H54 (cell line): Measurements from ENCODE around the gene ZSWIM7.

ENCODE experiments used
- DNase-seq: peaks from one replicate; pipeline ENCODE4 v3.0.0; 2011; ENCODE audit warnings: low spot score, mixed read lengths; ENCODE audit not compliant: insufficient read length
- FAIRE-seq: peaks from 3 replicates; lab custom pipeline; 2011; peaks lifted over from hg19 to GRCh38; lab: Jason Lieb, UNC
- POLR2A ChIP-seq: IDR thresholded peaks from 2 replicates; pipeline ENCODE4 v1.6.1; 2011; ENCODE audit warnings: low read depth, mild to moderate bottlenecking, low read length

ZSWIM7 gene

DNA sequence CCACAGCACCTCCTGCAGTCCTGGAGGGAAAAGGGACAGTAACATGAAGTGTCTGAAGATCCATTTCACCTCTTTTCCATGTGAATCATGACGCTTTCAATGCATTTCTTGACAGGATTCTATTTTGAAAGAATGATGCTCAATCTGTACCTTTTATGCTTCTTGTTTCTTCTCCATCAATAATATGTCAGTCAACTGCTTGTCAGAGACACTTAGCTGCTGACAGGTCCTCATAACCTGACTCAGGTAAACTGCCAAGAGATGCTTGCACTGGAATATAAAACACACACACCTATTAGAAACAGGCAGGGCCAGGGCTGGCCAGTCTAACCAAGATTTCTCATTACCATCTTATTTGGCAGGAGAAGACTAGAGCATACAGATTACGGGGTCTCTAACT is 21.6 kb downstream of the ZSWIM7 start:
- no peak for TF ChIP-seq POLR2A
- DNase-seq (no peak), FAIRE-seq (no peak)

DNA sequence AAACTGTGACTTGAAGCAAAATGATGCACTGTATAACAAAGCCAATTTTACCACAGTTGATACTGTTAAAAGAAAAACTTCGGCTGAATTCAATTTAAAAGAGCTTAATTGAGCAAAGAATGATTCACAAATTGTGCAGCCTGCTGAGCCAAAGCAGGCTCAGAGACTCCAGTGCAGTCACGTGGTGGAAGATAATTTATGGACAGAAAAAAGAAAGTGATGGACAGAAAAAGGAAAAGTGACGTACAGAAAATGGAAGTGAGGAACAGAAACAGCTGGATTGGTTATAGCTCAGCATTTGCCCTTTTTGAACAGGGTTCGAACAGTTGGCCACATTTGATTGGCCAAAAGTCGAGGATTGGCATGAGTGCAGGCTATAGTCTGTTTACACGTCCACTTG is 25.7 kb downstream of the ZSWIM7 start:
- TF ChIP-seq POLR2A: no peak
- DNase-seq (no peak), FAIRE-seq (no peak)

DNA sequence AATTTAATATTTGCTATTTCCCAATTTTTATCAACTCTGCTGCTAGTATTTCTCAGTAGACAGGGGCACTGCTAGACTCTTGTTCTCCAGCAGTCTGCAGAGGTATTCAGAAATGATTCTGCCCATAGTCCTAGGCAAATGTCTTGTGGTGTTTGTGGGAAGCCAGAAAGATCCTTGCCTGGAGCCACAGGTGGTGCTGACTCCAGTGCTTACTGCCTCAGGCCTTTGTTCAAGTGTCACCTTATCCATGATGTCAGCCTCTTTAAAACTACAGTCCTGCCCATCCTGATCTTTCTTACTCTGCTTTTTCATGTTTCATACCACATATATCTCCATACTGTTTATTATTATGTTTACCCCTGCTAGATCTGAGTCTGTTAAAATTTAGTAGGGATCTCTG is 26.5 kb downstream of the ZSWIM7 start:
- no peak for DNase-seq
- FAIRE-seq: no peak
- no peak for TF ChIP-seq POLR2A

DNA sequence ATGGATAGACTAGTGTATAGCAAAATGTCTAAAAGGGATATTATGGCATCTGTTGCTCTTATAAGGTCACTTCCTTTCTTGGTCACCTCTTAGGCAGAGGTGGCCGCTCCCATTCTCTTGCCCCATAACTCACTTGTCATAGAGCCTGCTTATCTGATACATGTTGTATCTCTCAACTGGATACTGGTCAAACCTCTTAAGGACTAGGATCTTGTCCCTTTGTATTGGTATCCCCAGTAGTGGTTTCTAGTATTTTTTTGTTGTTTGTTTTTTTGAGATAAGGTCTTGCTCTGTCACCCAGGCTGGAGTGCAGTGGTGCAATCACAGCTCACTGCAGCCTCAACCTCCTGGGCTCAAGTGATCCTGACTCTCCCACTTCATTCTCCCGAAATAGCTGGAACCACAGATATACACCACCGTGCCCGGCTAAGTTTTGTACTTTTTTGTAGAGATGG is 27.0 kb downstream of the ZSWIM7 start:
- no peak for FAIRE-seq
- no peak for DNase-seq
- TF ChIP-seq POLR2A: no peak

DNA sequence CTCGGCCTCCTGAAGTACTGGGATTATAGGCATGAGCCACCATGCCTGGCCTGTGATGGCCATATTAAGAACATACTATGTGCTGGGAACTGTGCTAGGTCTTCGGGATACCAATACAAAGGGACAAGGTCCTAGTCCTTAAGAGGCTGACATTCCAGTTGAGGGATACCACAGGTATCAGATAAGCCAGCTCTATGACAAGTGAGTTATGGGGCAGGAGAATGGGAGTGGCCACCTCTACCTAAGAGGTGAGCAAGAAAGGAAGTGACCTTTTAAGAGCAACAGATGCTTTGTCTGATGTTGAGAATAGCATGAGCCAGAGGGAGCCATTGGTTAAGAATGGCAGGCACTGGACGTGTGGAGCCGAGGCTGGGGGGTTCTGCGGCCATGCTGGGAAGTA is 27.6 kb downstream of the ZSWIM7 start:
- no peak for TF ChIP-seq POLR2A
- DNase-seq (no peak), FAIRE-seq (no peak)

DNA sequence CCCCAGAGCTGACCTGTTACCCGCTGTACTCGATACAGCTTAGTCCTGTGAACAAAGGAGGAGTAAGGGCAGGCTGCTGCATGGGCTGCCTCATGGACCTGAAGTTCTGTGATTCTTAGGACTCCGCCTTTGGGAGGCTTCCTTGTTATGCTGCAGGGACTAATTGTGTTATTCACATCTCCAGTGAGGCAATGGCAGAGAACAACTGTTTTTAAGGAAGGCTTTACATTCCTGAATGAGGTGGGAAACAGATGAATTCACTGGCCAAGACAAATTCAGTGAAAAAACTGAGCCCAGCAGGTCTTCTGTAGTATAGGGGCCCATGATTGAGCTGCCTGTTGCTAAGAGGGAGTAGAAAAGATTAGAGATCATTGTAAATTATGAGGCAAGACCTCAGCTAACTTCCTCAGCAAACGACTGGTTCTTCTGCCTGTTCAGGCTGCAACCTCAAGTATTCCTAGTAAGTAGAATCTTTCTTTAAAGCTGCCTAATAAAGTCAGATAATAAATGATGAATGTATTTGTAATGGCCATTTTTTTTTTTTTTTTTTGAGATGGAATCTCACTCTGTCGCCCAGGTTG is 28.3 kb downstream of the ZSWIM7 start:
- no peak for TF ChIP-seq POLR2A
- DNase-seq (no peak), FAIRE-seq (no peak)

DNA sequence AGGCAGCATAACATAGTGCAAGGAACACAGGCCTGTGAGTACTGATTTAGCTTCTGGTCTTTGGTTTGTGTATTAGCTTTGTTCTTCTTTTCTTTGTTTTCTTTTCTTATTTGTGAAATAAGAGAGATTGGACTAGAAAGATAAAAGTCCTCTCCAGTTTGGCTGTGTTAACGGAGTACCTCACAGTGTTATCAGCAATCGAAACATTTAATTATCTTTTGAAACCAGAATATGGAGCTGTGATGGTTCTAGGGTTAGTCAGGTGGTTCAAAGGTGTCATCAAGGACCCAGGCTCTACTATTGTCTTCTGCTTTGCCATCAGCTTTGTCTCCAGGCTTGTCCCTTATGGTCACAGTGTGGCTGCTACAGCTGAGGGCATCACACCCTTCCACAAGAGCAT is 29.0 kb downstream of the ZSWIM7 start:
- FAIRE-seq (no peak), DNase-seq (no peak)
- no peak for TF ChIP-seq POLR2A

DNA sequence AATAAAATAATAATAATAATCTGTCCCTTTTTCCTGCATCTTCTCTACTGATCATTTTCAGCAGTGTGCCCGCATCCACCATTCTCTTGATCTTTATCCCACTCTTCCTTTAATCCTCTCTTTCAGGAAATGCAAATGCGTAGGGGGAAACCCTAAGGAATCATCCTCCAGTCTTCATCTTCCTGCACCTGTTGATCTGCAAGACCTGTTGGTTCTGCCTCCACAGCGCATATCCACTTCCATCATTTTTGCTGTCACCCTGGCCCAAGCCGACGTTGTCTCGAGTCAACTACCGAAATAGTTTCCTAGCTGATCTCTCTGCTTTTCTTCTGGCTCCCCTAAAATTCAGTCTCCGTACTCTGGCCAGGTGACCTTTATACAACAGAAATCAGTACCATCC is 30.0 kb downstream of the ZSWIM7 start:
- DNase-seq (no peak), FAIRE-seq (no peak)
- no peak for TF ChIP-seq POLR2A

DNA sequence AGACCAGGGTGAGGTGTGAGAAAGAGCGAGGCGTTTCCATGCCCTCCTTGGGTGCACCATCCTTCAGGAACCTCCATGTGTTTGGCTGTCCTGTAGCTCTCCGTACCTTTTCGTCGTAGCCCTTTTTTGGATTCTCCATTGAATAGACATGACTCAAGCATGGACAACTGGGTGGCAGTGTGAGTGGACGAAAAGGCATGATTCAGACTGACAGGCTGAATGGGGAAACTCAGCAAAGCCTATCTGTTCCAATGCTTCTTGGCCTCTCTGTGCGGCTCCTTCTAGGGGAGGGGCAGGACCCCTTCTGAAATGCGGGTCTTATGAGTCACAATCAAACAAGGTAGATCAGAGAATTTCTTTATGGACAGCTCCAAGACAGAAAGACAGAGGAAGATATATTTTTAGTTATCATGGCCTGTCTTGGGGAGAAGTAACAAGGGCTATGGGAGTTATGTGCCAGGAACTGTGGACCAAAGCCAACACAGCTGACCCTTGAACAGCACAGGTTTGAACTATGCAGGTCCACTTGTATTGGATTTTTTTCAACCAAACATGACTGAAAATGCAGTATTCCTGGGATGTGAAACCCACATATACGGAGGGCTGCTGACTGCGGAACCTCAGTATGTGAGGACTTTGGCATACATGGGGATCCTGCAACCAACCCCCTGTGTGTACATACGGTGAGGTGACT is 31.7 kb downstream of the ZSWIM7 start:
- TF ChIP-seq POLR2A: no peak
- DNase-seq: no peak
- FAIRE-seq: no peak

DNA sequence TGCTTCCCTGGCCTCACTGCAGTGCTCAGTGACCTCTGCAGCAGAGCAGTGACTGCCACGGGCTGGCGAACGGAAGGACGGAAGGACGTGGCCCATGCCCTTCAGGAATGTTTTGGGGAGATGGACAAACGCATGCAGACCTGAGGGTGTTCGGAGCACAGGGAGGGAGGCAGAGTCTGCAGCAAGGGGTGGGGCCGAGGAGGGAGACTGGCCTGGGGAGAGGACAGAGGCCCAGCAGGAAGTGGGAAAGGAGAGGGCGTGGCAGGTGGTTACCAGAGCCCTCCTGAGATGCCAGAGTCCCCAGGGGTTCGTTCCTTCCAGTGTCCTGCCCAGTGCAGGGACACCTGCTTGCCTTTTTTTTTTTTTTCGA is 32.6 kb downstream of the ZSWIM7 start:
- DNase-seq (peak; percentile 69), FAIRE-seq (no peak)
- TF ChIP-seq POLR2A: no peak

DNA sequence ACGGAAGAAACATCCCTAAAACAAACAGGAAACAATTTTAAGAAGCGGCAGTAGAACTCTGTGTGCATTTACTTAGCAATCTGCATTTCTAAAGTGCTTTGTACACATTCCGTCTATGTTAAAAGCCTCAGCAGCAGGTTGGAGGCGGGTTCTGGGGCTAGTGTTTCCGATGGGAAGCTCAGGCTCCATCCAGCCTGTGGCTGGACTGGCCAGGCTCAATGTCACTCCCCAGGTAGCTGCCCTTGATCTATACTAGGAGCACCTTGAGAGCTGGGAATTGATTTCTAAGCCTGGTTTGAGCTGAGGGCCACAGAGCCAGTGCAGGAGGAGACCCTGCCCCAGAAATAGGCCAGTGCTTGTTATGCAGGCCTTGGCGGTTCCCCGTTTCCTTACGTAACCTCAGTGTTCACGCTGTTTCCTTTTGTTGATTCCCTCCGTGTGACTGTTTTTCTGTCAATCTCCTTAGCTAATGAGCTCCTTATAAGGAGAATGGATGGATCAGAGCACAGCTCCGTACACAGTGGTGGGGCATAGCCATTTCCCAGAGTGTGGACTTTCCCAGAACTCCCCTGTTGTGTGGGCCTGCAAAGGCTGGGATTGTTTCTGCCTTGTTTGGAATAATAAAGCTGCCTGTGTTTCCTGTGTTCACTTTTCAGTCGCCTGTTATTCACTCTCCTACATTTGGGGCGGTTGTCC is 33.2 kb downstream of the ZSWIM7 start:
- TF ChIP-seq POLR2A: no peak
- FAIRE-seq (no peak), DNase-seq (no peak)

DNA sequence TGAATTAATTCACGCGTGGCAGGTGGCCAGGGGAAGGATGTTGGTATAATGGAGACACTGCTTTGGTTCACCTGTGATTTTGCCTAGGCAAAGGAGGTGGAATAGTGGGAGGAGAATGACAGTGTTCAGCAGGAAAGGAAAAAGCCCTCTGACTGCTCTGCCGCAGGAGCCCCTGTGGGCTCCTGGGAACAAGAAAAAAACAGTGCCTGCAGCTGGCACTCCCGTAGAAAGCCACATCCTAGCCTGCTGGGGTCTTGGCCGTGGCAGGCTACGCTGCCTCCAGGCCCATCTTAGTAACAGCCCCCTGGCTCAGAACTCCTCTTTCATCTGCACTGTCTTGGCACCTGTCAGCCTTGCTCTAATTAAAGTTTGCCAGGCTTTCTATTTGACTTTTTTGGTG is 34.0 kb downstream of the ZSWIM7 start:
- DNase-seq (no peak), FAIRE-seq (no peak)
- no peak for TF ChIP-seq POLR2A

DNA sequence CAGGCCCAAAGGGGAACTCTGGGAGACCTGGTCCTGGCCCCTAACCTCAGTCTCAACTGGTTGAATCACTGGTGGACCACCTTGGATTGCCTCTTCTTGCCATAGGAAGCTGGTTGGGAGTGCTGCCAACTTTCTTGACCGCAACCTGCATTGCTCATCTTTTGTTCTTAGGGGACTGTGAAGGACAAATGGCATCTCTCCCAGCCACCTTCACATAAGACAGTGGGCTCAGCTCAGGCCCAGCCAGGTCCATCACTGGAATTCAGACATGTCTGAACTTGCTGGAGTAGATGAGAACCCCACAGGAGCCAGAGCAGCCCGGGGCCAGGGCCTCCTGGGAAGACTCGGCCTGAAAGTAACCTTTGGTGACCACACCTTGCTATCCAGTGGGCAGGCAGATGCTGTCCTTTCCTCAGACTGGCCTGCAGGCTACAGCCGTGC is 35.8 kb downstream of the ZSWIM7 start:
- TF ChIP-seq POLR2A: no peak
- no peak for FAIRE-seq
- no peak for DNase-seq

DNA sequence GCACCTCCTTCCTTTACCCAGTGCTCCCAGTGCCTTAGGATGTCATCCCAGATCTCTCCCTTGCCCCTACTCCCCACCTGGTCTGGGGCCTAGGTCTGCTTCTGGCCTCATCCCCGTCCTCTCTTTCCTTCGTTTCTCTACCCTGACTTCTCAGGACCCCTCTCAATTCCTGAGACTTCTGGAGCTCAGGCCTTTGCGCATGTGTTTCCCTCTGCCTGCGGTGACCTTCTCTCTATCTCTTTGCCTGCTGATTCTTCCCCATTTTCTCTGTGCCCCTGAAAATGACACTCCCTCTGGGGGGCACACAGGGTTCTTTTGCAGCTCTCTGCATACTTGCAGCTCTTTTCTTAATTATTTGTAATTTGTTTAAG is 41.0 kb downstream of the ZSWIM7 start:
- FAIRE-seq: no peak
- no peak for TF ChIP-seq POLR2A
- DNase-seq: no peak

DNA sequence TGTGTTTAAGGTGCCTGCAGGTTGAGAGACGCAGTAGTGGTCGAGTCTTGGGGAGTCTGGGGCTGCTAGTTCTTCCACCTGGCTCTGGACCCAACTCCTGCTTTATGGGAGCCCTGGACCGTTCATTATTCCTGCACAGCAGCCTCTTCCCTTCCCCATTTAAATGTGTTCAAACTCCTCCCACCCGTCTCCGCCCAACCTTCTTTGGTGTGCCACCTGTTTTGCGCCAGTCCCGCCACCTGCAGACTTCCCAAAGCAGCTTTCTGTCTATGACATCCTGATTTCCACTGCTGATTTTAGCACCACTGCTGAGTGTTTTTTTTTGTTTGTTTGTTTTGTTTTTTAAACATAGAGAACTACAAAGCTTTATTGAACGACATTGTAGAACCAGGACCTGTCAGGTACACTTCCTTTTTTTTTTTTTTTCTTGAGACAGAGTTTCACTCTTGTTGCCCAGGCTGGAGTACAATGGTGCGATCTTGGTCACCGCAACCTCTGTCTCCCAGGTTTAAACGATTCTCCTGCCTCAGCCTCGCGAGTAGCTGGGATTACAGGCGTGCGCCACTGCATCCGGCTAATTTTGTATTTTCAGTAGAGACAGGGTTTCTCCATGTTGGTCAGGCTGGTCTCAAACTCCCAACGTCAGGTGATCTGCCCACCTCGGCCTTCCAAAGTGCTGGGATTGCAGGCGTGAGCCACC is 41.7 kb downstream of the ZSWIM7 start:
- FAIRE-seq: no peak
- TF ChIP-seq POLR2A: no peak
- no peak for DNase-seq
